Measurements from ENCODE around the gene KCNQ1. TPM values are rescaled to one million over a fixed set of nuclear protein-coding genes. Genes with fewer than 3 reads are reported as not detected.

Gene KCNQ1
- total RNA-seq, 1 experiment from 2014 or later, result not detected

GRCh38 chr11:2713661-2714462, 269.1 kb downstream of the KCNQ1 start:
- Mint-ChIP-seq H3K9me3 (ENCODE audit: unreplicated experiment) (no peaks in the 10 kb centered on the region), H3K36me3 (ENCODE audit: insufficient read depth, unreplicated experiment) (no peaks in the 10 kb centered on the region), H3K4me1 (ENCODE audit: insufficient read depth, unreplicated experiment) (no peaks in the 10 kb centered on the region), H3K27me3 (ENCODE audit: insufficient read depth, unreplicated experiment) (peaks cover 36% of the 10 kb centered on the region), H3K27ac (ENCODE audit: low read depth, unreplicated experiment) (no peak overlapping the region), H3K4me3 (ENCODE audit: unreplicated experiment) (no peak overlapping the region)
- CTCF ChIA-PET, result interaction anchor here (0.6 to 0.7 kb wide), 2 partner anchors 11 to 132 kb away, joined by 3 read pairs; no protein-coding TSS in a partner anchor
- no TSS peak for BruUV-seq (replicated peaks)
- POLR2A ChIA-PET, result interaction anchor here (0.8 kb wide), 1 partner anchor 12 kb away, joined by 4 read pairs; no protein-coding TSS in a partner anchor
- no peak for DNase-seq (ENCODE audit: unreplicated experiment)
- no peak for TF ChIP-seq CTCF (IDR thresholded peaks at IDR 0.05; ENCODE audit: unreplicated experiment)
- intact Hi-C loops (cut with micrococcal nuclease), result no loop called here

- peaks cover 36% of the 10 kb centered on the region for H3K27me3 Mint-ChIP-seq (ENCODE audit: insufficient read depth, unreplicated experiment)
- no peaks in the 10 kb centered on the region for H3K4me1 Mint-ChIP-seq (ENCODE audit: insufficient read depth, unreplicated experiment)
- intact Hi-C loops (cut with micrococcal nuclease), result no loop called here
- CTCF ChIA-PET, result interaction anchor here (0.6 kb wide), 1 partner anchor 10 kb away, joined by 3 read pairs; no protein-coding TSS in a partner anchor
- no peaks in the 10 kb centered on the region for H3K36me3 Mint-ChIP-seq (ENCODE audit: insufficient read depth, unreplicated experiment)
- no TSS peak for BruUV-seq (replicated peaks)
- no peak for TF ChIP-seq CTCF (IDR thresholded peaks at IDR 0.05; ENCODE audit: unreplicated experiment)
- H3K27ac Mint-ChIP-seq (ENCODE audit: low read depth, unreplicated experiment), result no peak overlapping the region
- POLR2A ChIA-PET, result interaction anchor here (0.8 kb wide), 1 partner anchor 13 kb away, joined by 4 read pairs; no protein-coding TSS in a partner anchor
- no peaks in the 10 kb centered on the region for H3K9me3 Mint-ChIP-seq (ENCODE audit: unreplicated experiment)
- no peak for DNase-seq (ENCODE audit: unreplicated experiment)
- H3K4me3 Mint-ChIP-seq (ENCODE audit: unreplicated experiment), result no peak overlapping the region
Observed at GRCh38 chr11:2714463-2714800, 269.6 kb downstream of the KCNQ1 start.

- ChIA-PET POLR2A (interaction anchor here (0.8 kb wide), 1 partner anchor 13 kb away, joined by 4 read pairs; no protein-coding TSS in a partner anchor), CTCF (no interaction called here)
- Mint-ChIP-seq H3K4me1 (ENCODE audit: insufficient read depth, unreplicated experiment) (no peaks in the 10 kb centered on the region), H3K4me3 (ENCODE audit: unreplicated experiment) (no peak overlapping the region), H3K36me3 (ENCODE audit: insufficient read depth, unreplicated experiment) (no peaks in the 10 kb centered on the region), H3K27me3 (ENCODE audit: insufficient read depth, unreplicated experiment) (peaks cover 35% of the 10 kb centered on the region), H3K27ac (ENCODE audit: low read depth, unreplicated experiment) (peak overlapping the region; percentile 63), H3K9me3 (ENCODE audit: unreplicated experiment) (no peaks in the 10 kb centered on the region)
- BruUV-seq (replicated peaks), result no TSS peak
- no peak for DNase-seq (ENCODE audit: unreplicated experiment)
- no peak for TF ChIP-seq CTCF (IDR thresholded peaks at IDR 0.05; ENCODE audit: unreplicated experiment)
- intact Hi-C loops (cut with micrococcal nuclease), result no loop called here
Observed at GRCh38 chr11:2714871-2715270, 270.1 kb downstream of the KCNQ1 start.

GRCh38 chr11:2715716-2716350, 271.0 kb downstream of the KCNQ1 start:
- no peaks in the 10 kb centered on the region for H3K36me3 Mint-ChIP-seq (ENCODE audit: insufficient read depth, unreplicated experiment)
- H3K4me3 Mint-ChIP-seq (ENCODE audit: unreplicated experiment), result no peak overlapping the region
- intact Hi-C loops (cut with micrococcal nuclease), result no loop called here
- POLR2A ChIA-PET, result no interaction called here
- no TSS peak for BruUV-seq (replicated peaks)
- no peaks in the 10 kb centered on the region for H3K9me3 Mint-ChIP-seq (ENCODE audit: unreplicated experiment)
- TF ChIP-seq CTCF (IDR thresholded peaks at IDR 0.05; ENCODE audit: unreplicated experiment), result no peak
- no peaks in the 10 kb centered on the region for H3K4me1 Mint-ChIP-seq (ENCODE audit: insufficient read depth, unreplicated experiment)
- CTCF ChIA-PET, result no interaction called here
- DNase-seq (ENCODE audit: unreplicated experiment), result no peak
- no peak overlapping the region for H3K27ac Mint-ChIP-seq (ENCODE audit: low read depth, unreplicated experiment)
- H3K27me3 Mint-ChIP-seq (ENCODE audit: insufficient read depth, unreplicated experiment), result peaks cover 25% of the 10 kb centered on the region

Measured in MCF 10A (cell line).